Vagina (tissue), 2 donors: ENCODE measurements around the gene CAV3.

ENCODE experiments used
- CTCF ChIP-seq, 3 experiments: fragments of 450-650 bp in 2 of 3; fragments of 200-600 bp in 1 of 3; sonication (generic) in 1 of 3; IDR thresholded peaks; one replicate each; pipeline ENCODE4 v1.5.1; 2017 to 2019; ENCODE audit warnings: antibody characterized with exemption in 3 of 3, mild to moderate bottlenecking in 2 of 3, moderate library complexity in 2 of 3
- POLR2A ChIP-seq, 2 donors: fragments of 450-650 bp; IDR thresholded peaks; one replicate each; pipeline ENCODE4 v1.6.1; 2017; ENCODE audit warnings: antibody characterized with exemption in 2 of 2, mild to moderate bottlenecking in 2 of 2, moderate library complexity in 2 of 2
- POLR2AphosphoS5 ChIP-seq, 2 donors: sonication (generic); formaldehyde crosslinking; IDR thresholded peaks; one replicate each; pipeline ENCODE4 v1.9.0; 2017; ENCODE audit warnings: antibody characterized with exemption in 2 of 2, mild to moderate bottlenecking in 2 of 2, low read depth in 1 of 2; ENCODE audit not compliant: insufficient read depth in 1 of 2

DNA sequence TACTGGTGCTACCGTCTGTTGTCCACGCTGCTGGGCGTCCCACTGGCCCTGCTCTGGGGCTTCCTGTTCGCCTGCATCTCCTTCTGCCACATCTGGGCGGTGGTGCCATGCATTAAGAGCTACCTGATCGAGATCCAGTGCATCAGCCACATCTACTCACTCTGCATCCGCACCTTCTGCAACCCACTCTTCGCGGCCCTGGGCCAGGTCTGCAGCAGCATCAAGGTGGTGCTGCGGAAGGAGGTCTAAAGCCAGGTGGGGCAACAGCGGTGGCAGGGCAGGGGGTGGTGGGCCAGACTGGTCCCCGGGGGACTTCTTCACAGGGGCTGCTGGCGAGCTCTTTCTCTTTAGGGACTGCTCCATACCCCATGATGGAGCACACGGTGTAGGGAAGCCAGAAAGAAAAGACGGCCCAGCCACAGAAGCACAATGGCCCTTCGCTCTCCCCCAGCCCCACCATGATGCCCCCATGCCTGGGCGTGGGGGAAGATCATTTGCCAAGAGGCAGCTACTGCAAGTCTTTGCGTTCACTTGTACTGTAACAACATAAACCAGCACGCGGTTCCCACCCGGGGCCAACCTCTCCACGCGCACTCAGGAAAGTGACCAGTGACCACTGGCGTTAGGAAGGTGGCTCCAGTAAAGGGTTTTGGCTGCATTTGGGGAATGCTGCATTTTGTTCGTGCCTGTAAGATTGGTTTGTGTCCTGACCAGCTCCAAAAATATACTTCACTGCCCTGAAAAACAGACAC is 12.2 kb downstream of the CAV3 start:
- TF ChIP-seq CTCF (IDR thresholded peaks at IDR 0.05) (no peak), POLR2AphosphoS5 (IDR thresholded peaks at IDR 0.05; ENCODE audit: insufficient read depth in 1 of 2, low read depth in 1 of 2) (no peak), POLR2A (IDR thresholded peaks at IDR 0.05) (no peak)
